Measurements from ENCODE around the gene OR5M10.
"Not testable (repeated sequence)": the region's sequence is repeated elsewhere in the genome, so short reads cannot be mapped to it uniquely, and the experiment has no call there.

The OR5M10 gene

GRCh38 chr11:56577621-56578020 is at the start of gene OR5M10:
OR5M10 (minus strand) TSS chr11:56577721; CDS start chr11:56577721, 0 bp downstream.
- H3K4me3 ChIP-seq (ENCODE audit: low read depth, low read length): no peak within 1 kb of the TSS
- TF ChIP-seq CTCF (IDR thresholded peaks at IDR 0.05; ENCODE audit: low read depth, low read length): no peak

GRCh38 chr11:56625946-56626345 is 48.4 kb upstream of the OR5M10 start:
- TF ChIP-seq CTCF (IDR thresholded peaks at IDR 0.05; ENCODE audit: low read depth, low read length): no peak
- H3K4me3 ChIP-seq (ENCODE audit: low read depth, low read length): no peak overlapping the region

- no peak for TF ChIP-seq CTCF (IDR thresholded peaks at IDR 0.05; ENCODE audit: low read depth, low read length)
- H3K4me3 ChIP-seq (ENCODE audit: low read depth, low read length): no peak overlapping the region
These were observed 47.2 kb upstream of the OR5M10 start for GRCh38 chr11:56624661-56625110.

GRCh38 chr11:56611174-56611573 is 33.7 kb upstream of the OR5M10 start:
- TF ChIP-seq CTCF (IDR thresholded peaks at IDR 0.05; ENCODE audit: low read depth, low read length): no peak

GRCh38 chr11:56592088-56592717 is 14.7 kb upstream of the OR5M10 start:
- not testable (repeated sequence) for H3K4me3 ChIP-seq (ENCODE audit: low read depth, low read length)

More at GRCh38 chr11:56611174-56611573, 33.7 kb upstream of the OR5M10 start:
- H3K4me3 ChIP-seq (ENCODE audit: low read depth, low read length): no peak overlapping the region

GRCh38 chr11:56558574-56558973 is 18.9 kb downstream of the OR5M10 start:
- no peak for TF ChIP-seq CTCF (IDR thresholded peaks at IDR 0.05; ENCODE audit: low read depth, low read length)
- no peak overlapping the region for H3K4me3 ChIP-seq (ENCODE audit: low read depth, low read length)

- H3K4me3 ChIP-seq (ENCODE audit: low read depth, low read length): not testable (repeated sequence)
These were observed 22.8 kb downstream of the OR5M10 start for GRCh38 chr11:56554691-56555090.

DNA sequence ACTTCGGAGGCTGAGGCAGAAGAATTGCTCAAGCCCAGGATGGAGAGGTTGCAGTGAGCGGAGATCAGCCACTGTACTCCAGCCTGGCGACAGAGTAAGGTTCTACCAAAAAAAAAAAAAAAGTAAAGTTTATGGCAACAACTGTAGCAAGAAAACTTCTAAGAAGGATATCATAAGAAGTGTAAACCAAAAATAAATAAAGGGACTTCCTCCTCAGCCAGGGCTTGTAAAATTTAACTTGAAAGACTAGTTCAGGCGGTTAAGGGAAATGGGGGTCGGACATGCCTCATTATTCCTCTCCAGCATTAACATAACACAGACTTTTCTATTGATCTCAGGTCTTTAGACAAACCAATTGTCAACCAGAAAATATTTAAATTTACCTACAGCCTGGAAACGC is 32.0 kb downstream of the OR5M10 start:
- TF ChIP-seq CTCF (IDR thresholded peaks at IDR 0.05; ENCODE audit: low read depth, low read length): no peak
- H3K4me3 ChIP-seq (ENCODE audit: low read depth, low read length): no peak overlapping the region
